A673 (cell line): ENCODE results near the gene OXCT1. TPM values are rescaled to one million over a fixed set of nuclear protein-coding genes. Genes with fewer than 3 reads are reported as not detected.
A peak's percentile ranks its signal among the peaks of the same experiment; 100 is the strongest.

Experiments used
- Bru-seq: library from RNA; stranded (reverse); fragments of 400-500 nt; gene quantifications from one replicate; lab custom pipeline; 2021; lab: Mats Ljungman, UMichigan
- BruChase-seq, 2 experiments: library from RNA; stranded (reverse); fragments of 400-500 nt; gene quantifications; one replicate each; lab custom pipeline; 2021; lab: Mats Ljungman, UMichigan
- BruUV-seq: library from RNA; stranded (reverse); fragments of 400-500 nt; replicated peaks from 2 replicates; lab custom pipeline; 2021; lab: Mats Ljungman, UMichigan
- CTCF ChIA-PET: fragments of 300-600 bp; sonication (Branson Sonifier 250); formaldehyde crosslinking; loops from one replicate; lab custom pipeline; 2022; ENCODE audit warnings: antibody characterized with exemption; lab: Charles Lee
- POLR2A ChIA-PET: fragments of 300-600 bp; sonication (Branson Sonifier 250); formaldehyde crosslinking; loops from one replicate; lab custom pipeline; 2022; ENCODE audit warnings: antibody characterized with exemption; ENCODE audit not compliant: low non-redundant PET; lab: Charles Lee
- DNase-seq: peaks from one replicate; pipeline ENCODE4 v3.0.0-alpha.2; 2015; ENCODE audit warnings: low spot score
- H3K27ac ChIP-seq: fragments of 200-600 bp; sonication (generic); 2 replicates; pipeline ENCODE4 v1.5.1; 2016; ENCODE audit warnings: mixed run types, low read depth, mild to moderate bottlenecking, mixed read lengths, antibody characterized with exemption, low read length; ENCODE audit not compliant: poor library complexity, severe bottlenecking
- H3K27me3 ChIP-seq: fragments of 200-600 bp; sonication (generic); replicated peaks from 2 replicates; pipeline ENCODE4 v1.6.1; 2017; ENCODE audit warnings: mixed run types, low read depth, mild to moderate bottlenecking, mixed read lengths, antibody characterized with exemption, low read length; ENCODE audit not compliant: insufficient read depth, poor library complexity
- H3K36me3 ChIP-seq: fragments of 200-600 bp; sonication (generic); 2 replicates; pipeline ENCODE4 v1.6.1; 2016; ENCODE audit warnings: mixed run types, mild to moderate bottlenecking, mixed read lengths, antibody characterized with exemption, low read length; ENCODE audit not compliant: insufficient read depth, poor library complexity, severe bottlenecking
- H3K4me1 ChIP-seq: fragments of 200-600 bp; sonication (generic); 2 replicates; pipeline ENCODE4 v1.6.1; 2017; ENCODE audit warnings: mixed run types, mild to moderate bottlenecking, mixed read lengths, antibody characterized with exemption, low read length; ENCODE audit not compliant: insufficient read depth, poor library complexity, severe bottlenecking
- H3K4me3 ChIP-seq: fragments of 200-600 bp; sonication (generic); 2 replicates; pipeline ENCODE4 v1.5.1; 2016; ENCODE audit warnings: low read depth, mixed run types, mild to moderate bottlenecking, mixed read lengths, low read length; ENCODE audit not compliant: poor library complexity, severe bottlenecking
- H3K9me3 ChIP-seq: fragments of 200-600 bp; sonication (generic); 2 replicates; pipeline ENCODE4 v1.6.1; 2016; ENCODE audit warnings: mixed run types, low read depth, mild to moderate bottlenecking, mixed read lengths, antibody characterized with exemption, low read length; ENCODE audit not compliant: poor library complexity, severe bottlenecking
- EZH2 ChIP-seq: fragments of 200-600 bp; sonication (generic); IDR thresholded peaks from 2 replicates; pipeline ENCODE4 v1.6.1; 2017; ENCODE audit warnings: borderline replicate concordance, low read depth, mild to moderate bottlenecking, mixed read lengths, antibody characterized with exemption, low read length; ENCODE audit not compliant: poor library complexity, severe bottlenecking
- intact Hi-C: fragments of 100-400 bp; cut with micrococcal nuclease; formaldehyde crosslinking; loops from one replicate; pipeline ENCODE4 v1.10.0; 2022; ENCODE audit not compliant: unreplicated experiment
- long read RNA-seq: library from polyadenylated mRNA; stranded (forward); transcript quantifications from one replicate; pipeline ENCODE4 v2.0.0, GENCODE V29; 2022
- total RNA-seq: library from RNA; stranded (reverse); gene quantifications from 2 replicates; pipeline ENCODE4 v1.2.3, GENCODE V29; 2021
- TF ChIP-seq, protein P1 (sequence below): fragments of 300-800, 200-600 bp; sonication (generic); conservative IDR thresholded peaks from 2 replicates; pipeline ENCODE4 v1.5.1; 2017; ENCODE audit warnings: low read depth, mild to moderate bottlenecking, antibody characterized with exemption, low read length, moderate library complexity, mixed read lengths

The OXCT1 gene
- total RNA-seq (48.4 and 49.8 TPM in 2 replicates), Bru-seq, nascent RNA (percentile 87 among the genes with signal in this experiment), BruChase-seq, experiment 1, labeled RNA remaining after a 2-hour chase (percentile 72 among the genes with signal in this experiment), BruChase-seq, experiment 2, labeled RNA remaining after a 6-hour chase (percentile 64 among the genes with signal in this experiment)
- long read RNA-seq, transcript OXCT1-201 (17 exons, 3,388 nt), result major isoform, 87 of 126 reads
- long read RNA-seq, partial matches to known transcripts, result 15 of 126 reads
- long read RNA-seq, other reads (novel, unspliced or antisense), result 20 of 126 reads

DNA sequence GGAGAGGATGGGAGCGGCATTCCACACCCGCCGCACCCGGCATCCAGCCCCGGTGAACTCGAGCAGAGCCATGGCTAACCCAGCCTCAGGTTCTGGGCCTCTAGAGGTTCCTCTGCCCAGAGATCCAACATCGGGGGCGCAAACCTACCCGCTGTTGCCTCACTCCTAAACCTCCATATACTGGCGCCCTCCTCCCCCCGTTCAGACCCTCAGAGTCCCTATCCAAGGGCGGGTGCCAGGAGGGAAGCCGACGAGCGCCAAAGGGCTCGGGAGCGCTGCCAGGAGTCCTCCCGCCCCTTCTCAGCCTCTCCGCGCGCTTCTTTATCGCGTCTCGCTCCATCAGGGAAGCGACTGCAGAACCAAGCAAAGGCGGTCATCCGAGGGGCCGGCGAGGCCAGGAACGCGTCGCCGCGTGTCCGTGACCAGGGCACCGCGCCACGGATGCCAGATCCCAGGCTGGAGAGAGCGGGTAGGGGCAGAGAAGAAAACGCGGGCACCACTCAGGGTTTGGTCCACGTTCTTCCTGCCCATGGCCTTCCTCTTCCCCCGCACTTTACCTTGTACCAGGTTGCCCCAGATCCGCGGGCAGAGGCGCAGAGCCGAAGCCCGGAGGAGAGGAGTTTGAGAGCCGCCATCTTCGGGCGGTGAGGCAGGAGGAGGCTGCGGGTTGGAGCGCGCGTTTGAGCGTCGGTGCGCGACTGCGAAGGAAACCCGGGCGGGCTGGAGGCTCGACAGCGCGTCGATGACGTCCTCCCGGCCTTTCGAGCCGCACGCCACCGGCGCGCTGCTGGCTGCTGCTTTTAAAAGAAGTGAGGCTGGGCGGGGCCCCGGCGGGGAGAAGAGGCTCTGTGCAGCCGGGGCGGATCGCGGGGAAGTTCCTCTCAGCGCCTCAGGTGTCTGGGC lies at the start of gene OXCT1:
Gene OXCT1 (minus strand): TSS at position 702 of the 903 bp plus-strand sequence. CDS start 67 bp downstream, at position 635.
- peak within 1 kb of the TSS; percentile 86 for H3K4me3 ChIP-seq
- H3K27me3 ChIP-seq, result no peaks in the 10 kb centered on the region
- BruUV-seq, result no TSS peak
- H3K9me3 ChIP-seq, result no peaks in the 10 kb centered on the region
- POLR2A ChIA-PET, result no interaction called here
- no peak for TF ChIP-seq EZH2
- TF ChIP-seq, protein P1, sequence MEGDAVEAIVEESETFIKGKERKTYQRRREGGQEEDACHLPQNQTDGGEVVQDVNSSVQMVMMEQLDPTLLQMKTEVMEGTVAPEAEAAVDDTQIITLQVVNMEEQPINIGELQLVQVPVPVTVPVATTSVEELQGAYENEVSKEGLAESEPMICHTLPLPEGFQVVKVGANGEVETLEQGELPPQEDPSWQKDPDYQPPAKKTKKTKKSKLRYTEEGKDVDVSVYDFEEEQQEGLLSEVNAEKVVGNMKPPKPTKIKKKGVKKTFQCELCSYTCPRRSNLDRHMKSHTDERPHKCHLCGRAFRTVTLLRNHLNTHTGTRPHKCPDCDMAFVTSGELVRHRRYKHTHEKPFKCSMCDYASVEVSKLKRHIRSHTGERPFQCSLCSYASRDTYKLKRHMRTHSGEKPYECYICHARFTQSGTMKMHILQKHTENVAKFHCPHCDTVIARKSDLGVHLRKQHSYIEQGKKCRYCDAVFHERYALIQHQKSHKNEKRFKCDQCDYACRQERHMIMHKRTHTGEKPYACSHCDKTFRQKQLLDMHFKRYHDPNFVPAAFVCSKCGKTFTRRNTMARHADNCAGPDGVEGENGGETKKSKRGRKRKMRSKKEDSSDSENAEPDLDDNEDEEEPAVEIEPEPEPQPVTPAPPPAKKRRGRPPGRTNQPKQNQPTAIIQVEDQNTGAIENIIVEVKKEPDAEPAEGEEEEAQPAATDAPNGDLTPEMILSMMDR, result no peak
- intact Hi-C loops, result no loop called here
- peak within 1 kb of the TSS; percentile 89 for H3K27ac ChIP-seq
- CTCF ChIA-PET, result no interaction called here
- peaks cover 11% of the 10 kb centered on the region for H3K4me1 ChIP-seq
- H3K36me3 ChIP-seq, result no peaks in the 10 kb centered on the region
- DNase-seq, result peak; percentile 94

DNA sequence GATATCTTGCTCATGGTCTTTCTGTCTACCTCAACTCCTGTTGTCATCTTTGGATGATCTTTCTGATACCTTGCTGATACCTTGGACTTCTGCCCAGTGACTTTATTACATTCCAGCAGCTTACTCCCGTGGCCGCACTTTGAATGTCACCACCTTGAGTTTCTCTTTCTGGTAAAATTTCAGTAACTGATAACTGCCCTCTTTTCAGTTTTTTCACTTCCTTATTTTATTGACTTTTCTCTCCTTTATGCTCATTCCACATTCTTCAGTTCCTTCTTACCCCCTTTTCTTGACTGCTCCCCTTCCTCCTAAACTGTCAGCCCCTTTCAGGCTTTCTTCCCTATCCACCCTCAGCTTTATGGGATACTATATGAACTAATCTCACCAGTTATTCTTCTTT lies 47.9 kb upstream of the OXCT1 start:
- Histone ChIP-seq H3K4me1 (no peaks in the 10 kb centered on the region), H3K27ac (no peak overlapping the region), H3K36me3 (peaks cover 45% of the 10 kb centered on the region), H3K27me3 (no peaks in the 10 kb centered on the region), H3K9me3 (no peaks in the 10 kb centered on the region), H3K4me3 (no peak overlapping the region)
- POLR2A ChIA-PET, result no interaction called here
- no peak for TF ChIP-seq EZH2
- TF ChIP-seq, protein P1, result no peak
- BruUV-seq, result no TSS peak
- intact Hi-C loops, result no loop called here
- no peak for DNase-seq
- CTCF ChIA-PET, result no interaction called here

DNA sequence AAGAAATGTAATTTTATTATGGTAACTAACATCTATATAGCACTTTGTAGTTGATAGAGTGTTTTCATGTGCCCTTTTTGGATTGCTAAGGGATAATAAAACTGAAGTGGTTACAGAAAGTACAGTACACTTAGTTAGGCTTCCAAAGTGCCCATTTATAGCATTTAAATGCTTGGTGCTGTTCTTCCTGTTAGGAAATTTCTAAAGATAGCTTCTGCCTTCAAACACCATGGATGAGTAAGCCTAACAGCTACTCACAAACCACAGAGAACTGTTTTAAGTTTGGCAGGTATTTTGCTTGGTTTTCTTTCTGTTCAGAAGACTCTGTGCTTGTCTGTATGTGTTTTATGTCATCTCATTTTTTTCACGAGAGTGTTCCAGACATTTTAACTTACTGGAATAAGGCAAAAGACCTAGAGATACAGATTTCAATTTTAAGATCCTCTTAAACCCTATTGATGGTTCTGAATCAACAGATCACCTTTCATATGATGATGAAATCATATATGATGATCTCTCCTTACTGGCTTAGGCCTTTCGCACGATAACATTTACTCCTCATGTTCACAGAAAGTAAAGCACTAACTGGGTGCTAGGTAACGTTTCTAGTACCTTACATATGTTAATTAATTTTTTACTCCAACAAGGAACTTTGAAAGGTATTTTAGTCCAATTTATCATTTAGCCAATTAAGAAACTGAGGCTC lies 38.3 kb upstream of the OXCT1 start:
- POLR2A ChIA-PET, result no interaction called here
- no peaks in the 10 kb centered on the region for H3K9me3 ChIP-seq
- TF ChIP-seq EZH2, result no peak
- TF ChIP-seq, protein P1, result no peak
- no peak overlapping the region for H3K27ac ChIP-seq
- H3K4me3 ChIP-seq, result no peak overlapping the region
- no TSS peak for BruUV-seq
- intact Hi-C loops, result no loop called here
- H3K36me3 ChIP-seq, result peaks cover 55% of the 10 kb centered on the region
- DNase-seq, result no peak
- CTCF ChIA-PET, result no interaction called here
- H3K4me1 ChIP-seq, result peaks cover 6% of the 10 kb centered on the region
- no peaks in the 10 kb centered on the region for H3K27me3 ChIP-seq
